ENCODE data around the gene VPS37B.
"Not testable (repeated sequence)": the region's sequence is repeated elsewhere in the genome, so short reads cannot be mapped to it uniquely, and the experiment has no call there.

VPS37B gene, protein sequence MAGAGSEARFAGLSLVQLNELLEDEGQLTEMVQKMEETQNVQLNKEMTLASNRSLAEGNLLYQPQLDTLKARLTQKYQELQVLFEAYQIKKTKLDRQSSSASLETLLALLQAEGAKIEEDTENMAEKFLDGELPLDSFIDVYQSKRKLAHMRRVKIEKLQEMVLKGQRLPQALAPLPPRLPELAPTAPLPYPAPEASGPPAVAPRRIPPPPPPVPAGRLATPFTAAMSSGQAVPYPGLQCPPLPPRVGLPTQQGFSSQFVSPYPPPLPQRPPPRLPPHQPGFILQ

DNA sequence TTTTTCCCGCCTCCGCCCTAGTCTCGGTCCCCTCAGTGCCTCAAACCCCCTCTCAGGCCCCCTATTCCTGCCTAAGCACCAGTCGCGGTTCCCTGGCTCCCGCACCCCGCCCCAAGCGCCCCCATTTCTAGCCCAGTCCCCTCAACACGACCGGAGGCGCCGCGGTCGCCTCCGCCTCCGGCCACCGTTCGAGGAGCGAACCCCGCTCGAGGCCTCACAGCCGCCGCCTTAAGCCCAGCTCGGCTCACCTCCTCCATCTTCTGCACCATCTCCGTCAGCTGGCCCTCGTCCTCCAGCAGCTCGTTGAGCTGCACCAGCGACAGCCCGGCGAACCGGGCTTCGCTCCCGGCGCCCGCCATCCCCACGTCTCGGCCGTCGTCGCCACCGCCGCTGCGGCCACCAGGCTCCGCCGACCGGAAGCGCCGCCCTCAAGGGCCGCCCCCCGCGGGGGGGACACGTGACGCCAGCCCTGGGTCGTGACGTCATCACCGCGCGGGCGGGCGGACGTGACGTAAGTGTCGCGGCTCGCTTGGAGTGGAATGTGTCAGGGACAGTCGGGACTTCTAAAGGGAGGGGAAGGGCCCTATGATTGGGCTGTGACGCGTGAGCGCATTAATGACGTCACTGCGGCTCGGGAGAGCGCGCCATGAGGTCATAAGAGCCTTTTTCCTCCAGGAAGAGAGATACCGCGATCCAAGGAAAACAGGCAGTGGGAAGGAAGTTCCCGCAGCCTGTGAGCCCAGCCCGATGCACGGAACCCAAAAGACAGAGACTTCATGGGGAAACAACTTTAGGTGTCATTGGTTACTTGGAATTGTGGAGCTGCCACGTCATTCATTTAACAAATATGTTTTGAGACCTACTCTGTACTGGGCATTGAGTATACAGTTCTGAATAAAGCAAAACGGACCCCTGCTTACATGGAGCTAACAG lies at the start of gene VPS37B:
TSS of gene VPS37B (minus strand) at position 421 of the 933 bp plus-strand sequence. CDS start at position 359, 62 bp downstream.
- DNase-seq (ENCODE audit: low read depth in 2 of 2, low spot score in 1 of 2) = peak; percentile 80

DNA sequence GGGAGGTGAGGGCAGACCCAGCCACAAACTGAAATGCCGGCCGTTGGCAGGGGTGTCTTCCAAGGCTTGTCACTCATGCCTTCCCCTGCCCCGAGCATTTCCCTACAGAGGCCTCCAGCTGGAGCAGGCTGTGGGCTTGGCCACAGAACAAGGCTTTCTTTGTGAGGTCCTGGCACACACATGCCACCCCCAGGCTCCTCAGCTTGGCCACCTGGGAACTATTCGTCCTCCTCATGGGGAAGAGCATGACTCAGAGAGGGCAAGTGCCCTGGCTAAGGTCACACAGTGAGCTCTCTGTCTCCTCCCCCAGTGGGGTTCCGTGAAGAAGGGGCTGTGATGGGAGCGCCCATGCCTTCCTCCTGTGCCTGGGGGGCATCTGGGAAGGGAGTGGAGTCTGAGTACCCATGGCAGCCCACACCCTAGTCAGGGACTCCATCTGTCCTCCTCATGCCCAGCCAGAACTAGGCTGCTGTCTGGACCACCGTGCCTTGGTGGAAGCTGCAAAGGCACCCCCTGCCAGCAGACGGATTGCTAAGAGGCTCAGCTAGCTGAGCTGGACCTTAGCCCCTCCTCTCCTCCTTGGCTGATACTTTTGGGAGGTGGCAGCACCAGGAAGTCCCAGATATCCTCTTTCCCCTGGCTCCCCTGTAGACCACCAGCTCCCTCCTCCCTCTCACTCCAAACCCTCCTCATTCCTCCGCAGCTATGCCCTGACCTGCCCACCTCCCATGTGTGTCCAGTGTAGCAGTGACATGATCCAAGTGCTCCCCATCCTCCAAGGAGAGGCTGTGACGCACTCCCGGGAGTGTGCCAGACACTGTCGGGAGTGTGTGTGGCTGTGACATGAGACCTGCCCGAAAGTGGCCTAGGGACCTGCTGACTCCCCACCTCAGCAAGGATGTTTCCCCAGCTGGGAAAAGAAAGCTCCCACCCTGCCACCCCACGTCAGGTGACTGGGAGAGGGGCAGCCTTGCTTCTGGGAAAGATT lies 49.0 kb upstream of the VPS37B start:
- DNase-seq (ENCODE audit: low read depth in 2 of 2, low spot score in 1 of 2) = no peak

DNA sequence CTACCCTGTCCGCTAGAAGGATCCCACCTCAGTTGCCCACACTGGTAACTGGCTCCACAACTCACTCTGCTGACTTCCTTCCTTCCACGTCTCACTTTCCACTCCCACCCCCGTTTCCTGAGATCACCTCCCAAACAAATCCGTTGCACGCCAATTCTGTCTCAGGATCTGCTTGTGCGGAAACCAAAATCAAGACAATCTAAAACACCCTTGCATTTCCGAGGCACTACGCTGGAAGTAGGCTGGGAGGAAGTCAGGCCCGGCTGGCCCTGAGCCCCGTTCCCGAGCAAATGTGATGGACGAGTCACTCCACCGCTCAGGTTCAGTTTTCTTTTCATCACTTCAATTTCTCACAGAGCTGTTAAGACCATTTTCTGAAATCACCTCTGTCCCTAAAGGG lies 47.3 kb upstream of the VPS37B start:
- DNase-seq (ENCODE audit: low read depth in 2 of 2, low spot score in 1 of 2) = no peak

DNA sequence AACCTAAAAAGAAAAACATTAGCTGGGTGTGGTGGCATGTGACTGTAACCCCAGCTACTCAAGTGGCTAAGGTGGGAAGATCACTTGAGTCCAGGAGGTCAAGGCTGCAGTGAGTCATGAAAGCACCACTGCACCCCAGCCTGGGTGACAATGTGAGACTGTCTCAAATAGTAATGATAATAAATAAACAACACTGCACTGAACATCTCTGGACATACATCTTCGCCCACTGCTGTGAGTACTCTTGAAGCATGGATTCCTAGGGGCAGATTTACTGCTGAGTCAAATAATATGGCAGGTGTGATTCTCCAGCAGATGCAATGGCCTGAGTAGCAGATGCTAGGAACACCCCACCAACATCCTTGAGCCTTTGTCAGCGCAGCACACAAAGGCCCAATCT lies 46.7 kb upstream of the VPS37B start:
- DNase-seq (ENCODE audit: low read depth in 2 of 2, low spot score in 1 of 2) = no peak

DNA sequence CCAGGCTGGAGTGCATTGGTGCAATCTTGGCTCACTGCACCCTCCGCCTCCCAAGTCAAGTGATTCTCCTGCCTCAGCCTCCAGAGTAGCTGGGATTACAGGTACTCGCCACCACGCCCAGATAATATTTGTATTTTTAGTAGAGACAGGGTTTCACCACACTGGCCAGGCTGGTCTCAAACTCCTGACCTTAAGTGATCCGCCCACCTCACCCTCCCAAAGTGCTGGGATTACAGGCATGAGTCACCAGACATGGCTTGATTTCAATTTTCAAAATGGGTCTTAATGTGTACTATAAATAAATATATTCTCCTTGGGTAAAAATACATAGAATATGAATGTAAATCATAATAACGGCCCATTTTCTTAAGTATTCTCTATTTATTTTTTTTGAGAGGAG lies 45.4 kb upstream of the VPS37B start:
- DNase-seq (ENCODE audit: low read depth in 2 of 2, low spot score in 1 of 2) = not testable (repeated sequence)

DNA sequence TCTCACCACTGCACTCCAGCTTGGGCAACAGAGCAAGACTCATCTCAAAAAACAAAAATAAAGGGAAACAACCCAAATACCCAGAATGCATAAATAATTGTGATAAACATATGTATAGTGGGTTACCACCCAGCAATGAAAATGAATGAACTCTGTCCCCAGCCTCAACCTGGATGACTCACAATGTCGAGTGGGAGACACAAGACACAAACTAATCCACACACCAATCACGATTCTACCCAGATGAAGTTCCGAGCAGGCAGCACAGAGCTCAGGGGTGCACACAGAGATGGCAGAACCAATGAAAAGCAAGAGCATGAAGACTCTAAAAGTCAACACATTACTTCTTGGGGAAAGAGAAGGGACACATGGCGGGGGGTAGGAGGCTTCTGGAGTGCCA lies 43.2 kb upstream of the VPS37B start:
- DNase-seq (ENCODE audit: low read depth in 2 of 2, low spot score in 1 of 2) = no peak

DNA sequence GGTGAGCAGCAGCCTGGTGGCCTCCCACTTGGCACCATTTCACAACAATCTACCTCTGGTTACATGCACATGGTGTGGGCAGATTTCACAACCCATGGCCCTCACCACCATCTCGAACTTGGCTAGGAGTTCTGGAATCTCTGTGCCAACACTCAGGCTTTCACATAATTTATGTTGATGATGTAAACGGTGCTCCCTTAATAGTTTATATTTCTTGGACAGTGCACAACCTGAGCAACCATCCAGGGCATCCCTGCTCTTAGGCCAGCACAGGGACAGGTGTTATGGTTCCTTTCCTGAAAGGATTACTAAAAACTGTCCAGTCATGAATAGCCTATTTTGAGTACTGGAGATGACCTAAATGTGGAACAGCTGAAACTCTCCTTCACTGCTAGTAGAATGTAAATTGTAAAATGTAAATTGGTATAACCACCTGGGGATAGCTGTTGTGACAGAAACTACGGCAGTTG lies 41.7 kb upstream of the VPS37B start:
- no peak for DNase-seq (ENCODE audit: low read depth in 2 of 2, low spot score in 1 of 2)

DNA sequence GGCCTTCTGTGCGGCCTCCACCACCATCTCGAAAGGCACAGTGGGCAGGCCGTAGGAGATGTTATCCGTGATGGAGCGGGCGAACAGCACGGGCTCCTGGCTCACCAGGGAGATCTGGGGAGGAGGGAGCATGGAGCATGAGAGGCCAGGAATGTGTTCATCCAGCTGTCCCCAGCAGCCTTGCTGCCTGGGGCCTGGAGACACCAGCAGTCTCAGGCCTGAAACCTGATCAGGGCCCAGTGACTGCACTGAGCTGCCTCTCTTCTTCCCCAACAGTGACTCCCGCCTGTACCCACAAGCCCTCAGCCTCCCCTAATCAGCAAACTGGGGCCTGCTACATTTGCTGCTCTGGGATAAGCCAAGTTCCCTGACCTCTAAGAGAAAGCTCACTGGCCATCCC lies 39.4 kb upstream of the VPS37B start:
- no peak for DNase-seq (ENCODE audit: low read depth in 2 of 2, low spot score in 1 of 2)

DNA sequence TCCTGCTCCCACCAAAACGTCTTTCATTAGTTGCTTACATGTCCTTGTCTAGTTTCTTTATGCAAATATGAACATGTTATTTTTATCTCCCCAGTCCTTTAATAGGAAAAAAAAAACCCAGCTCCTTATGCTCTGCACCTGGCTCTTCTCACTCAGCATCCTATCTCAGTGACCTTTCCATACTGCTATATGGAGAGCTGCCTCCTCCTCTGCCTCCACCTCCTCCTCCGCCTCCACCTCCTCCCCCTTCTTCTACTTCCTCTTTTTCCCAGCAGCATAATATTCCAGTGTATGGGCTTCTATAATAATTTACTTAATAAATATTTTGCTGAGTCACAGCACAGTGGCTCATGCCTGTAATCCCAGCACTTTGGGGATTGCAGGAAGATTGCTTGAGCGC lies 38.8 kb upstream of the VPS37B start:
- DNase-seq (ENCODE audit: low read depth in 2 of 2, low spot score in 1 of 2) = no peak

DNA sequence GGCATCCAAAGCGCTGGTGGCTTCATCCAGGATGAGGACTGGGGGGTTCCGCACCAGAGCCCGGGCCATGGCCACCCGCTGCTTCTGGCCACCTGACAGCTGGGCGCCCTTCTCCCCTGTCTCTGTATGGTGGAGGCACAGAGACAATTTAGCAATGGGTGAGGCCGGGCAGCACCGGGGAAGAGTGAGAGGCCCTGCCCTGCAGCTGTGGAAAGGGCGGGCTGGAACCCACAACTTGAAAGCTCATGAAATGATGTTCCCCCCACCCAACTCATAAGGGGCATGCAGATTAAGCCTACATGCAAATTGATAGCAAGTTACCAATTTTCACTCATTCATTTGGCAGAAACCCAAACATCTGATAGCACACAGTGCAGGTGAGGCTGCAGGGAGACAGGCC lies 36.3 kb upstream of the VPS37B start:
- DNase-seq (ENCODE audit: low read depth in 2 of 2, low spot score in 1 of 2) = no peak

DNA sequence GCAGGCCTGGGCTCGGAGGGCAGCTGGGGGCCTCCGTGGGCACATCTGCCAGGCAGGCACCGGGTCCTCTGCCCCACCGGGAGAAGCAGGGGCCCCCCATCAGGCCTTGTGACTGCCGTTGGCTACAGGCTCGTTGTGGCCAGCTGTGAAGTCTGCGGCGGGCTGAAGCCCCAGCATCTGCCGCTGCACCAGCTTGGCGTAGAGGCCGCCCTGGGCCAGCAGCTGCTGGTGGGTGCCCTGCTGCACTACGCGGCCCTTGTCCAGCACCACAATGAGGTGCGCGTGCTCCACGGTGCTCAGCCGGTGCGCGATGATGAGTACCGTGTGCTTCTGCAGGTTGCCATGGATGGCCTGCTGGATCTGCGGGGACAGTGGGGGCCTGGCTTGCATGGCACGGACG lies 33.9 kb upstream of the VPS37B start:
- no peak for DNase-seq (ENCODE audit: low read depth in 2 of 2, low spot score in 1 of 2)

DNA sequence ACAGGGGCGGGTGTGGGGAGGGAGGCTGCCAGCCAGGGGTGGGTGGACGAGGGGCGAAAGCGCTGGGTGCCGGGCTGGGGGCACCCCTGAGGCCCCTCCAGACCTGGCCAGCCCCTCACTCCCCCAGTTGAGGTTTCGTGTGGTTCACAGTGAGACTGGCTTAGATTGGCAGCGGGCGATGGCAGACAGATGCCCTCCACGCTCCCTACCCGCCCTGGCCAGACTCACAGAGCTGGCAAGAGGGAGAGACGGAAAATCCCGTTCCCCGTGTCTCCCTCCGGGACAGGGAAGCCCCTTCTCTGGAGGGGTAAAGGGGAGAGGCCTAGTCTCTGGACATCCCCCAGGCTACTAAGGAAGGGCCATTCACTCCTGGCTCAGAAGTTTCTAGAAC lies 33.2 kb upstream of the VPS37B start:
- no peak for DNase-seq (ENCODE audit: low read depth in 2 of 2, low spot score in 1 of 2)

DNA sequence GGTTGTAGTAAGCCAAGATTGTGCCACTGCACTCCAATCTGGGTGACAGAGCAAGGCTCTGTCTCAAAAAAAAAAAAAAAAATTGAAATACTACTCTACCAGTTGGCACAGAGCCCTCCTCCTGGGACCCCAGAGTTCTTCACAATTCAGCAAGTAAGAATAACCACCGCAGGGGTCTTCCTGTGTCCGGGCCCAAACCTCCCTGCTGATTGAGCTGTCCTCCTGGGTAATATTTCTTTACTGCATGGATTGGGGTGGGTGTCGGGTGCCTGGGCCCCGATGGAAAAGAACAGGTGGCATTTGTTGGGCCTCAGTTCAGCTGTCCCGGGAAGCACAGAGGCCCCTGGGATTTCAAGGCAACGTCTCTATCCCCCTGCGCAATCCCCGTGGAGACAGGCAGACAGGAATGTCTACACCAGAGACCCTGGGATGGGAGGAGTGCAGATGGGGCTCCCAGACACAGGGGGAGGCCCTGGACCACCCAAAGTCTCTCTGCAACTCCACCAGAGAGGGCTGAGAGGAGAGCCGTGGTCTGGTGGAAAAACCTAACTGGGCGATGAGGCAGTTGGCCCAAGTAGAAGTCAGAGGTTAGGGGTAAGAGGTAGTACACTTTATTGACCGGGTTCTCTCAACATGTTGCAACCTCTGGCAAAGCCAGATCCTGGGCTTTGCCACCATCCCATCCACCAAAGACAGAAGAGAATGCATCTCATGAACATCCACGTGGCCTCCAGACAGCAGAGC lies 32.7 kb upstream of the VPS37B start:
- DNase-seq (ENCODE audit: low read depth in 2 of 2, low spot score in 1 of 2) = no peak

DNA sequence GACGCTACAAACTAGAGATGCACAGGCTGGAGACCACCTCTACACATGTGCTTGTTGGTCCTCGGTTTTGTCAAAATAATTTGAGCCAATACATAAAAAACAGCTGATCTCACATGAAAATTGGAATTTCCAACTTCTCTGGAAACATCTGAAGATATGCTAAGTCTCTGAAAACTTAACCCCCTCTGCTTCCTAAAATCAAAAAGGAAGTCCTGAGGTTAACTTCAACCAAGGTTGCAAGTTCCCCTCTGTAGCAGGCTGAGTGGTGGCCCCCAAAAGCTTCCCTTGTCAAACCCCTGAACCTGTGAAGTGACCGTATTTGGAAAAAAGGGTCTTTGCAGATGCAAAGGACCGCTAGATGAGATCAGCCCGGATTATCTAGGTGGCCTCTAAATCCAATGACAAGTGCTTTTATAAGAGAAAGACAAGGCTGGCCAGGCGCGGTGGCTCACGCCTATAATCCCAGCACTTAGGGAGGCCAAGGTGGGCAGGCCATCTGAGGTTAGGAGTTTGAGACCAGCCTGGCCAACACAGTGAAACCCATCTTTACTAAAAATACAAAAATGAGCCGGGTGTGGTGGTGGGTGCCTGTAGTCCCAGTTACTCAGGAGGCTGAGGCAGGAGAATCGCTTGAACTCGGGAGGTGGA lies 32.0 kb upstream of the VPS37B start:
- DNase-seq (ENCODE audit: low read depth in 2 of 2, low spot score in 1 of 2) = no peak

DNA sequence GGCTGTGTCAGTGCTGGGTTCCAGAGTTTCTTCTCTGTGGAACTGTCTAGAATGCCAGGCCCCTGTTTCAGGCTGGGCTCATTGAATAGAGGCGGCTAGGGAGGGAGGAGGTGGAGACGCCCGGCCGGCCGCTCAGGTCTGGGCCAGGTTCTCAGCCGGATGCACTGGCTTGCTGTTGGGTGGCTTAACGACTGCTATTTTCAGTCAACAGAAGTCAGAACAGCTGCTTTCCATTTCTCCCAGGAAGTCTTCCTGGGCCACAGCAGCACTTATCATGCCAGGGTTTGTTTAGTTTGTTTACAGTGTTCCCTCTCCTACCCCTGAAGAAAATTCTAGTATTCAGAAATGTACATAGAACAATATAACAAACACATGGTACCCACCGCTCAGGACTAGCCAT lies 26.0 kb upstream of the VPS37B start:
- DNase-seq (ENCODE audit: low read depth in 2 of 2, low spot score in 1 of 2) = no peak

DNA sequence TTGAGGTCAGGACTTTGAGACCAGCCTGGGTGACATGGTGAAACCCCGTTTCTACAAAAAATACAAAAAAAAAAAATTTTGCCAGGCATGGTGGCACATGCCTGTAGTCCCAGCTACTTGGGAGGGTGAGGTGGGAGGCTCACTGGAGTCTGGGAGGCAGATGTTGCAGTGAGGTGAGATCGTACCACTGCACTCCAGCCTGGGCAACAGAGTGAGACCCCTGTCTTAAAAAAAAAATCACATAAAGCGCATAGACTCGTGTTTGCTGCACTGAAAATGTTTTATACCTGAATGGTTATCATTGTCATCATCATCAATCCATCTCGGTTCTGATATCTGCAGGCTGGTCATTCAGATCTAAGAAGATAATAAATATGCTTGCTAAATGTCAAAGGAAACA lies 24.8 kb upstream of the VPS37B start:
- no peak for DNase-seq (ENCODE audit: low read depth in 2 of 2, low spot score in 1 of 2)

DNA sequence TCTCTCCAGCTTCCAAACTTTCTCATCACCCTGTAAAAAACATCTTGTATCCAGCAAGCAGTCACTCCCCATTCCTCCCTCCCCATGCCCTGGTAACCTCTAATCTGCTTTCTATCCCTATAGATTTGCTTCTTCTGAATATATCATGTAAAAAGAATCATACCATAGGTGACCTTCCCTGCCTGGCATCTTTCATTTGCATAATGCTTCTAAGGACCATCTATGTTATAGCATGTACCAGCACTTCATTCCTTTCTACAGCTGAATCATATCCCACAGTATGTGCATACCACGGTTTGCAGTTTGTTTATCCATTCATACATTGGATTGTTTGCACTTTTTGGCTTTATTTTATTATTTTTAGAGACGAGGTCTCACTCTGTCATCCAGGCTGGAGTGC lies 22.9 kb upstream of the VPS37B start:
- DNase-seq (ENCODE audit: low read depth in 2 of 2, low spot score in 1 of 2) = no peak

DNA sequence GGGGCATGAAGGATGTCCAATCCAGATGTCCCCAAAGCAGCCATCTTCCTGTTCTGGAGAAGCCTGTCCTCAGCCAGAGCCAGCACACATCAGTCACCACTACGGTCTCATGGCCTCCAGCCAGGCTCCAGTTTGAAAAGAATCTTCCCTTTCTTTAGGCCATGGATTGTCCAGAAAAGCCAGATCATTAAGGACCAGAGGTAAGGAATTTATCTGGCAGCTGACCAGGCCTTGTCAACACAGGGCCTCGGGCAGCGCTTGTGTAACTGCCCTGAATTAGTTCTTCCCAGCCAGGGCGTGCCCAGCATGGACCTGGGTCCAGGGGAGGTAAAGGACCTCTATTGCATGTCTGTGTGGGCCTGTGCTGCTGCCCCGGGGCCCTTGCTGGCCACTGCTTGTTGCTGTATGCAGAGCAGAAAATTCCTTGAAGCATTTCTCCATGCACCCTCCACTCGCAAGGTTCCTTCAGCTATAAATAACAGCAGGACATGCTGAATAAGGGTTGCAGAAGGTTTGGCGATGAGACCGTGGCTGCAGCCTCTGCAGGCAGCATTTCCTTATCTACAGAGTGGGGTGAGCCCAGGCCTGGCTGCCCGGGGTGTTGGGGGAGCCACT lies 21.7 kb upstream of the VPS37B start:
- DNase-seq (ENCODE audit: low read depth in 2 of 2, low spot score in 1 of 2) = no peak

DNA sequence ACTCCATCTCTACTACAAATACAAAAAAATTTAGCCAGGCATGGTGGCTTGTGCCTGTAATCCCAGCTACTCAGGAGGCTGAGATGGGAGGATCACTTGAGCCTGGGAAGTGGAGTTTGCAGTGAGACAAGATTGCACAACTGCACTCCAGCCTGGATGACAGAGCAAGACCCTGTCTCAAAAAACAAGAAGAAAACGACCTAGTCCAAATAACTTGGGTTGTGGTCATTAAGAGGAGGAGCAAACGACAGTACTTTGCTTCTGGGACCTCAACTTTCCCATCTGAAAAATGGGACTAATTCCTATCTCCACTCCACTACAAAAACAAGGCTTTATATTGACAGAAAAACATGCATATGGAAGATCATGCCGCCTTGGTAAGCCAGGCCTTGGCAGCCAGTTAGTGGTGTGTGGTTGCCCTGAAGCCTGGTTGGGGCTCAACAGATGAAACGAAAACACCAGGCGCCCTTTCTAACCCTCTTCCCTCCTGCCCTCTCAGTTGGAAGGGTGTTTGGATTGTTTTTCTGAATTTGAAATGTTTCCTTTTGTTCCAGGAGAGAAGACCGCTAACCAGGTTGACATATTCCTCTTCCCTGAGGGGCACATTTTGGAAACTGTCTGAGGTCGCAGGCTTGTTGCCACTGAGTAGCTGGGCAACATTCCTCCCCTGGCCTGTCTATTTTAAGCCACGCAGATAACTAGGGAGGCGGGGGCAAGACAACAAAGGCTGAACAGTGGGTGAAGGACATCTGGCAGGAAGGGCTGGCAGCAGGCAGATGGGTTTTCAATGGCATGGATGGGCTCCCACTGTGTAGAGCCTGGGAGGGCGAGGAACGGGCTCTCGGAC lies 13.7 kb upstream of the VPS37B start:
- no peak for DNase-seq (ENCODE audit: low read depth in 2 of 2, low spot score in 1 of 2)

All from stimulated activated CD8-positive, alpha-beta memory T cell treated with anti-CD3 and anti-CD28 coated beads, Interleukin-4, amount 100 ng/mL, for 4 hours (primary cell).